Thoracic aorta (tissue), 2 donors: ENCODE data around the gene MYRF. TPM values are rescaled to one million over a fixed set of nuclear protein-coding genes. Genes with fewer than 3 reads are reported as not detected.

ENCODE experiments used
- ATAC-seq: fragments of 150-250 bp; one replicate; pipeline ENCODE4 v1.8.0; 2017; ENCODE audit warnings: low read depth; ENCODE audit not compliant: insufficient number of reproducible peaks, low FRiP score
- DNase-seq: peaks from one replicate; pipeline ENCODE4 v3.0.0-alpha.2; 2020; ENCODE audit warnings: low spot score
- H3K27ac ChIP-seq, 2 donors: fragments of 200-600 bp; sonication (generic); 1 replicate in 1 of 2; 2 replicates in 1 of 2; pipeline ENCODE4 v1.5.1; 2016; ENCODE audit warnings: mild to moderate bottlenecking in 2 of 2, moderate library complexity in 2 of 2
- H3K27me3 ChIP-seq: fragments of 200-600 bp; sonication (generic); replicated peaks from 2 replicates; pipeline ENCODE4 v1.6.0; 2016; ENCODE audit warnings: mild to moderate bottlenecking; ENCODE audit not compliant: insufficient read depth
- H3K36me3 ChIP-seq: fragments of 200-600 bp; sonication (generic); one replicate; pipeline ENCODE4 v1.5.1; 2016
- H3K4me1 ChIP-seq, 2 donors: fragments of 200-600 bp; sonication (generic); 1 replicate in 1 of 2; 2 replicates in 1 of 2; pipeline versions ENCODE4 v1.5.1 to v1.6.0; 2016; ENCODE audit warnings: low read depth in 2 of 2, mild to moderate bottlenecking in 1 of 2; ENCODE audit not compliant: control insufficient read depth in 1 of 2
- H3K4me3 ChIP-seq: fragments of 200-600 bp; sonication (generic); 2 replicates; pipeline ENCODE4 v1.5.1; 2016; ENCODE audit warnings: mild to moderate bottlenecking
- H3K9me3 ChIP-seq: fragments of 200-600 bp; sonication (generic); 2 replicates; pipeline ENCODE4 v1.5.1; 2016
- CTCF ChIP-seq: fragments of 200-600 bp; sonication (generic); IDR thresholded peaks from one replicate; pipeline ENCODE4 v1.5.1; 2019; ENCODE audit warnings: antibody characterized with exemption
- total RNA-seq, 2 donors: library from RNA; depleted of rRNA; stranded (reverse); fragments of >200 nt; gene quantifications; one replicate each; pipeline versions ENCODE4 v1.1.0 to v1.2.3, GENCODE V29; 2016

MYRF gene
- total RNA-seq, 2 donors from 2014 or later = 5.1 TPM; not detected in 1

DNA sequence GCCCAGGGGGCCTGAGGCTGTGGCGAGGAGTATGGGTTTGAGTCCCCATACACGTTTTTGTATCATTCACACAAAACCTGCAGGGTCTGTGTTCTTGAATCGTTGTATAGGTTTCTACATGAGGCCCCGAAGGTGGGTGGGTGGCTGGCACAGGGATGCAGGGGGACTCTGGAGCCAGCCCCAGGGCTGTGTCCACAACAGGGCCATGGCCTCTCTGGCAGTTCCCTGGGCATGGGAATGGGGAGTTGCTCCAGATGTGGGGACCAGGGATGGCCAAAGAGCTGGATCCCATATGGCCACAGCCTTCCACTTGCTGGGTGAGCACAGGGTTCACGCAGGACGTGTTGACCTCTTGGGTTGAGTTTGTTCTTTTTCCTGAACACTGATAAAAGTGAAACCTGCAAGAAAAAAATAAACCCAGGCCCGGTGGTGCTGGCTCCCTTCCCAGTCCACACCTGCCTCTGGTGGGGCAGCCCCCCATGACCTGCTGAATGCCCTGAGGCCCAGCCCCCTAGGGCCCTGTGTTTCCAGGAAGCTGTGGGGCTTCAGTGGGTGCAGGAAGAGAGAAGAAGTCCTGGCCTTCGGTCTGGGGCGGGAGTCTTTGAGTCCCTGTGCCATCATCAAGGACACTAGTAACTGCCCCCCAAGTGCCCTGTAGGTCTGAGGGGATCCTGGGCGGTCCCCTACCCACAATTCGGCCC lies 16.1 kb downstream of the MYRF start:
- no peaks in the 10 kb centered on the region for H3K4me1 ChIP-seq
- no peaks in the 10 kb centered on the region for H3K36me3 ChIP-seq
- H3K27me3 ChIP-seq = no peaks in the 10 kb centered on the region
- no peak overlapping the region for H3K27ac ChIP-seq
- TF ChIP-seq CTCF = no peak
- H3K4me3 ChIP-seq = no peak overlapping the region
- DNase-seq (no peak), ATAC-seq (no peak)
- H3K9me3 ChIP-seq = no peaks in the 10 kb centered on the region

GRCh38 chr11:61769169-61769920 lies 16.9 kb downstream of the MYRF start:
- Histone ChIP-seq H3K4me3 (no peak overlapping the region), H3K4me1 (no peaks in the 10 kb centered on the region), H3K27me3 (no peaks in the 10 kb centered on the region), H3K9me3 (no peaks in the 10 kb centered on the region), H3K27ac (no peak overlapping the region), H3K36me3 (no peaks in the 10 kb centered on the region)
- DNase-seq (no peak), ATAC-seq (no peak)
- no peak for TF ChIP-seq CTCF

DNA sequence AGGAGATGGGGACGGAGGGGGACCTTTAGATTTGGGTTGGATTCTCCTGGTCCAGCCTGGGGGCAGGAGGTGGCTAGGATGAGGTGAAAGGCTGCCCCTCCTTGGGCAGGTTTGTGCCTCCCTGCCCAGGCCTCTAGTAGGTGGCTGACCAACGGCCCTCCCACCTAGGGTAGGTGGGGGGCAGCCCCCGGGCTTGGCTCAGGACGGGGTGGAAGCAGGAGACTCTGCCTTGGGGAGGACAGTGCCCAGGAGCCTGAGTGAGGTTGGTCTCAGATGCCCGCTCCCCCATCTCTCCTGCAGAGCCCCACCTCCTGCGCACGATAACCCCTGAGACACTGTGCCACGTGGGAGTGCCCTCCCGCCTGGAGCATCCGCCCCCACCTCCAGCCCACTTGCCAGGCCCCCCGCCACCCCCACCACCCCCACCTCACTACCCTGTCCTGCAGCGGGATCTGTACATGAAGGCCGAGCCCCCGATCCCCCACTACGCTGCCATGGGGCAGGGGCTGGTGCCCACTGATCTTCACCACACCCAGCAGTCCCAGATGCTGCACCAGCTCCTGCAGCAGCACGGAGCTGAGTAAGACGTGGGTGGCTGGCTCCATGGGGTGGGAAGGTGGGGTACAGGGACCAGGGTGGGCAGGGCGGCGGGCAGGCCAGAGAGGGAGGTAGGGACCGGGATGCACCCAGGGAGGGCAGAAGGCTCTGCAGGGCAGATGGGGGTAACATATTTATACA lies 17.7 kb downstream of the MYRF start:
- H3K27me3 ChIP-seq = no peaks in the 10 kb centered on the region
- ATAC-seq (no peak), DNase-seq (no peak)
- no peak overlapping the region for H3K4me3 ChIP-seq
- H3K36me3 ChIP-seq = no peaks in the 10 kb centered on the region
- TF ChIP-seq CTCF = no peak
- H3K27ac ChIP-seq = no peak overlapping the region
- H3K9me3 ChIP-seq = no peaks in the 10 kb centered on the region
- no peaks in the 10 kb centered on the region for H3K4me1 ChIP-seq

DNA sequence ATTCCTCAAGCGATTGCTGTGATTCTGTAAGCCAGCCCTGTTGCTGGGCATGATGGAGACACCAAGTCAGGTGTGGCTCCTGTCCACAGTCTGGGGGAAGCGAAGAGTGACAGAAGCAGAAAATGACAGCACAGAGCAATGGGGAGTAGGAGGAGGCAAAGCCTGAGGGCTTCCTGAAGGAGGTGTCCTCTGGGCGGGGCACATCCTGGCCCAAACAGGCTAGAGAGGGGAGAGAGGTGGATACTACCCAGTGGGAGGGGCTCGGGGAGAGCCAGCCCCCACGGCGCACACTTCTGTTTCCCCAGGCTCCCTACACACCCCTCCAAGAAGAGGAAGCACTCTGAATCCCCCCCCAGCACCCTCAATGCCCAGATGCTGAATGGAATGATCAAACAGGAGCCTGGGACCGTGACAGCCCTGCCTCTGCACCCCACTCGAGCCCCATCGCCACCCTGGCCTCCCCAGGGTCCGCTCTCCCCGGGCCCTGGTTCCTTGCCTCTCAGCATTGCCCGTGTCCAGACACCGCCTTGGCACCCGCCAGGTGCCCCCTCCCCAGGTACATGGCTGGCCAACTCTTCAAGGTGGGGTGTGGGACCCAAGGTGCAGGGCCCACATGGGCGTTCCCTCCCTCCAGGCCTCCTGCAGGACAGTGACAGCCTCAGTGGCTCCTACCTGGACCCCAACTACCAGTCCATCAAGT lies 18.9 kb downstream of the MYRF start:
- Histone ChIP-seq H3K27ac (no peak overlapping the region), H3K4me3 (no peak overlapping the region), H3K4me1 (no peaks in the 10 kb centered on the region), H3K36me3 (no peaks in the 10 kb centered on the region), H3K9me3 (no peaks in the 10 kb centered on the region), H3K27me3 (no peaks in the 10 kb centered on the region)
- ATAC-seq = no peak
- TF ChIP-seq CTCF = no peak
- no peak for DNase-seq
